GM21360 (cell line): Measurements from ENCODE around the gene NRP2.
A peak's percentile ranks its signal among the peaks of the same experiment; 100 is the strongest.

Experiments
- ATAC-seq: cut with Tn5 transposase; IDR thresholded peaks from one replicate; pipeline ENCODE4 v1.9.1; 2021; ENCODE audit warnings: mild to moderate bottlenecking, moderate library complexity; ENCODE audit not compliant: unreplicated experiment

NRP2 gene

GRCh38 chr2:205727174-205727573 lies 44.9 kb downstream of the NRP2 start:
- no peak for ATAC-seq

- ATAC-seq, result no peak
These were observed 46.1 kb downstream of the NRP2 start for GRCh38 chr2:205728366-205728765.

- no peak for ATAC-seq
These were observed 47.9 kb downstream of the NRP2 start for GRCh38 chr2:205730191-205730590.

- ATAC-seq, result peak; percentile 13
These were observed 48.6 kb downstream of the NRP2 start for GRCh38 chr2:205730701-205731582.

- peak; percentile 80 for ATAC-seq
These were observed 49.3 kb downstream of the NRP2 start for GRCh38 chr2:205731583-205731981.

GRCh38 chr2:205732314-205732713 lies 50.0 kb downstream of the NRP2 start:
- no peak for ATAC-seq

- no peak for ATAC-seq
These were observed 50.8 kb downstream of the NRP2 start for GRCh38 chr2:205733082-205733481.

- no peak for ATAC-seq
These were observed 51.3 kb downstream of the NRP2 start for GRCh38 chr2:205733648-205734047.

GRCh38 chr2:205734436-205735037 lies 52.2 kb downstream of the NRP2 start:
- ATAC-seq, result no peak

- ATAC-seq, result no peak
These were observed 56.0 kb downstream of the NRP2 start for GRCh38 chr2:205738117-205738968.

GRCh38 chr2:205739620-205740019 lies 57.3 kb downstream of the NRP2 start:
- ATAC-seq, result no peak

GRCh38 chr2:205740381-205740780 lies 58.1 kb downstream of the NRP2 start:
- no peak for ATAC-seq

GRCh38 chr2:205741256-205741978 lies 59.1 kb downstream of the NRP2 start:
- no peak for ATAC-seq

- no peak for ATAC-seq
These were observed 60.8 kb downstream of the NRP2 start for GRCh38 chr2:205743137-205743536.

- ATAC-seq, result no peak
These were observed 61.8 kb downstream of the NRP2 start for GRCh38 chr2:205744074-205744591.

GRCh38 chr2:205745661-205746419 lies 63.5 kb downstream of the NRP2 start:
- ATAC-seq, result no peak

GRCh38 chr2:205746420-205746785 lies 64.1 kb downstream of the NRP2 start:
- ATAC-seq, result no peak

- no peak for ATAC-seq
These were observed 65.6 kb downstream of the NRP2 start for GRCh38 chr2:205747829-205748386.

- ATAC-seq, result no peak
These were observed 66.3 kb downstream of the NRP2 start for GRCh38 chr2:205748639-205749038.

GRCh38 chr2:205749078-205749477 lies 66.8 kb downstream of the NRP2 start:
- ATAC-seq, result no peak
